Stimulated activated naive CD8-positive, alpha-beta T cell treated with anti-CD3 and anti-CD28 coated beads, Interleukin-15, amount 100 ng/mL, for 72 hours (primary cell): ENCODE data around the gene MFRP.

ENCODE experiments used
- ATAC-seq: fragments of 150-1000 bp; cut with Tn5 transposase; 2 replicates; pipeline ENCODE4 v1.10.0; 2021; ENCODE audit warnings: mild to moderate bottlenecking, moderate library complexity
- DNase-seq, 2 donors: peaks; one replicate each; pipeline ENCODE4 v3.0.0; 2021 to 2022
- H3K27ac Mint-ChIP-seq, 2 donors: one replicate each; pipeline ENCODE4 v1.8.0; 2022; ENCODE audit warnings: mild to moderate bottlenecking in 2 of 2, mixed read lengths in 2 of 2, moderate library complexity in 2 of 2
- H3K27me3 Mint-ChIP-seq: one replicate; pipeline ENCODE4 v1.8.0; 2022; ENCODE audit warnings: mixed read lengths
- H3K4me1 Mint-ChIP-seq: one replicate; pipeline ENCODE4 v1.8.0; 2022; ENCODE audit warnings: mild to moderate bottlenecking, mixed read lengths
- H3K4me3 Mint-ChIP-seq, 2 donors: one replicate each; pipeline ENCODE4 v1.8.0; 2022; ENCODE audit warnings: mild to moderate bottlenecking in 2 of 2, mixed read lengths in 2 of 2, moderate library complexity in 1 of 2
- H3K9me3 Mint-ChIP-seq, 2 donors: one replicate each; pipeline ENCODE4 v1.8.0; 2022; ENCODE audit warnings: mixed read lengths in 2 of 2

Gene MFRP

DNA sequence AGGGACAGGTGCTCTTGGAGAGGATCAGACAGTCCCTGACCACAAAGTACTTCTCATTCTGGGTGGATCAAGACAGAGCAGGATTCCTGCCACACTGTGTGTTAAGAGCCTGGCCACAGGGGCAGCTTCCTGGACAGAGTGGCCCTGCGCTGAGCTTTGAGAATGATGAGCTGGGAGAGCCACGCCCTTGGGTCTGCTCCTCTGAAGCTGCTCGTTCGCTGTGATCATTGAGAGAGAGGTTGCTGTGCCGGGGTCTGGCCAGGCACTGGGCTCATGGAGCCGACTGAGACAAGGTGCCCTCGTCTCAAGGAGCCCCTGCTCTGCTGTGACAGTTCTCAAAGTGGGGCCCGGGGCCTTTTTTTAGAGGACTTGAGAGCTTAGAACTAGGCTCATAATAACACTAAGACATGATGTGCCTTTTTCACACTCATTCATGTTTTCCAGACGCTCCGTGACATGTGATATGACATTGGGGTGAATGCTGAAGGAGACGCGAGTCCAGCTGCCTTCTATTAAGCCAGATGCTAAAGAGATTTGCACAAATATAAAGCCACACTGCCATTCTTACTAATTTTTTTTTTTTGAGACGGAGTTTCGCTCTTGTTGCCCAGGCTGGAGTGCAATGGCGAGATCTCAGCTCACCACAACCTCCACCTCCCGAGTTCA, 1.6 kb upstream of the MFRP start:
- Mint-ChIP-seq H3K27ac (no peak overlapping the region), H3K4me3 (no peak overlapping the region), H3K9me3 (no peaks in the 10 kb centered on the region), H3K27me3 (peaks cover 68% of the 10 kb centered on the region), H3K4me1 (peaks cover 7% of the 10 kb centered on the region)
- ATAC-seq, result no peak
- DNase-seq, result no peak

DNA sequence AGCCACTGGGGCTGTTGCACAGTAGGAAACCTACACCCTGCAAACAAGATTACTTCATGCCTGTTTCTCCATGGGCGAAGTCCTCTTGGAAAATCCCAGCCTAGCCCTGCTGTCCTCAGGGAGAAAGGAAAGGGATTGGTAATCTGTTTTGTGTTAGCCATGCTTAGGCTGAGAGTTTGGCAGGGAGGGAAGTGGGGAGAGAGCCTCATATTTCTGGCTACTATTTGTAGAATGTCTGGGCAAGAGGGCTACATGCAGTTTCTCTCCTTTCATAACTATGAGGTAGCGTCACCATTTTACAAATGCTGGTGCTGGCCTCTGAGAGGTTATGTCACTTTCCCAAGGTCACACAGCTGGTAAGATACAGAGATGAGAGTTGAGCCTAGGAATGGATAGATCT, 737 bp upstream of the MFRP start:
- H3K9me3 Mint-ChIP-seq, result no peaks in the 10 kb centered on the region
- H3K4me1 Mint-ChIP-seq, result peaks cover 7% of the 10 kb centered on the region
- H3K4me3 Mint-ChIP-seq, result no peak overlapping the region
- peaks cover 68% of the 10 kb centered on the region for H3K27me3 Mint-ChIP-seq
- ATAC-seq, result no peak
- H3K27ac Mint-ChIP-seq, result no peak overlapping the region
- DNase-seq, result no peak

DNA sequence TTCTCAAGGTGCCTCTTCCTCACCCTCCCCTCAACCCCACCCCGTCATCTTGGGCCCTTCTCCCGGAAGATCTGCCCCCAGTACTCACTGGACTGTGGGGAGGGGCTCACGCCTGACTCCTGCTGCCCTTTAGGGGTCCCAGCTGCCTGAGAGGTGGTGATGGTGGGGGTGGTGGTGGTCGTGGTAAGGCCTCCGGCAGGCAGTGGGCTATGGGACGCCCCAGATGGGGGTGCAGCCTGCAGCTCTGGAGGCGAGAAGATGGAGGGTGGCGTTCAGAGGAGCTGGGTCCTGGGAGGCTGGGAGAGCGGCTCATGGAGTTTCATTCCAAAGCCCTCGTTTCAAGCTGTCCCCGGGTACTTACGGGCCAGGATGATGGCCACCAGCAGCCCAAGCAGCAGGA, 820 bp downstream of the MFRP start:
- H3K4me1 Mint-ChIP-seq, result peaks cover 19% of the 10 kb centered on the region

DNA sequence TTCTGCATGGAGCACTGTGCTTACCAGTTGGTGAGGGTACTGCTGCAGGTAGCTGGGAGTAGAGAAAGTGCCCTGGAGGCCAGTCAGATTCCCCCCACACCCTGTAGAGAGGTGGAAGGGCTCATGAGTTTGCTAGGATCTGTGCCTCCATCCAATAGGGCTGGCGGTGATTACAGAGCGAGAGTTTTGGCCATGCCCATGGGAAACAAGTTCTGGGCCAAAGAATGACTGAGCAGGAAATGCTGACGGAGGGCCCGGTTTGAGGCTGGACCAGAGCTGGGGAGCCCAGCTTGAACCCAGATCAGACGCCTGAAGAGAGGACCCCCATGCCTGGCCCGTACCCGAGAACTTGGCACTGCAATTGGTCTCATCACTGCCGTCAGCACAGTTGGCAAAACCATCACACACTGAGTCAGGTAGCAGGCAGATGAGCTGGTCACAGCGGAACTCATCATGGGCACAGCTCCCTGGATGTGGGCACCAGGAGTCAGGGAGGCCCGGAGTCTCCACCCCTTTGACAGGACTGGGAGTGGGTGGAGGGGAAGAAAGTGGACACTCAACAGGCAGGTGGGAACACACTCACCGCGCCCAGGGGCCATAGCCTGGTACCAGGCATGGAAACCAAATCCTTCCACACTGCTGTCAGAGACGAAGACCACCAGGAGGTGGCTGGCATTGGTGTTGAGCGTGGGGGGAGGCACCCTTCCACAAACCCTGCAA, 2.1 kb downstream of the MFRP start:
- H3K9me3 Mint-ChIP-seq, result no peaks in the 10 kb centered on the region
- ATAC-seq (no peak), DNase-seq (no peak)
- H3K4me1 Mint-ChIP-seq, result peaks cover 15% of the 10 kb centered on the region
- H3K27me3 Mint-ChIP-seq, result peaks cover 74% of the 10 kb centered on the region
- H3K4me3 Mint-ChIP-seq, result no peak overlapping the region
- H3K27ac Mint-ChIP-seq, result no peak overlapping the region

More for the DNA sequence above, 820 bp downstream of the MFRP start:
- ATAC-seq (no peak), DNase-seq (no peak)
- no peaks in the 10 kb centered on the region for H3K9me3 Mint-ChIP-seq
- H3K27ac Mint-ChIP-seq, result no peak overlapping the region
- peaks cover 68% of the 10 kb centered on the region for H3K27me3 Mint-ChIP-seq
- no peak overlapping the region for H3K4me3 Mint-ChIP-seq

DNA sequence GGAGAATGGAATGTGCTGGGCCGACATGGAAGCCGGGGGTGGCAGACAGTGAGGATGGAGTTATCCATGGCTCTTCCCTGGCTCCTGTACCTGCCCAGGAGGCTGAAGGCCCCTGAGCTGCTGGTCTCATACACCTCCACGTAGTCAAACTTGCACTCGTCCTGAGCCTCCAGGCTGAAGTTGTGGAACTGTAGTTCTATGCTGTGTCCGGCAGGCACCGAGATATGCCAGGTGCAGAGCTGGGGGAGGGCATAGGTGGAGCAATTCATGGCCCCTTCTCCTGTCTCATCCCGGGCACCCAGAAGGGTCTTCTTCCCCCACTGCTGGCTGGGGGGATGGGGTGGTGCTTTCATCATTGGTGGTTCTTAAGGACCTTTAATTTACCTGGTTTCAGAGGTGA, 2.8 kb downstream of the MFRP start:
- DNase-seq (no peak), ATAC-seq (no peak)
- Mint-ChIP-seq H3K9me3 (no peaks in the 10 kb centered on the region), H3K4me1 (peaks cover 22% of the 10 kb centered on the region), H3K27ac (no peak overlapping the region), H3K27me3 (peaks cover 81% of the 10 kb centered on the region), H3K4me3 (no peak overlapping the region)

DNA sequence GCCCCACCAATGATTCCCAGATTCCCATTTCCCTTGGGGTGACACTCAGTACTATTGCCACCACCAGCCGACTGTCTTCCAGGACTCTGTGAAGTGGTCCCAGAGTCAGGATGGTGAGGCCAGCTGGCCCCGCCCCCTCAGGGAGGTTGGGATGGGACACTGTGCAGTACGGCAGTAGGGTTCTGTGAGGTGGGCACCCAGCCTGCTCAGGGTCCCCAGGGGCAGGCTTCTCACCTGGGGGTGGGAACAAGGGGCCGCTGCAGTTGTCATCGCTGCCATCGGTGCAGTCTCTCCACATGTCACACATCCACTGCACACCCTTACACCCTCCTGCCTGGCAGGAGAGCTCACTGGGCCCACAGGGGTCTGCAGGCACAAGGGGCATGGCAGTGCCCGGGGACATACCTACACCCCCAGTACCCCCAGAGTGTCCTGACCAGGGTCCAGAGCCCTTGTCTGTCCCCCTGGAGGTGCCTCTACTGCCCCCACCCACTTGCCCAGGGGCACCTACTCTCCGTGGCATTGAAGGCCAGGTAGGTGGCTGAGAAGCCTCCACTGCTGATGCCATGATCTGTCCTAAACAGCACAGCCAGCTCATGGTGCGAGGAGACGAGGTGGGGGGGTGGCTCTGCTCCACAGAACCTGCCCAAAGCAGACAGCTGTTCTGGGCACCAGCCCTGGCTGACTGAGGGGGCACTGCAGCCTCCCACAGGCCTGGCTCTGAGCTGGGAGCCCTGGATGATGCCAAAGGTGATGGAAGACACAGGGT, 4.0 kb downstream of the MFRP start:
- ATAC-seq (no peak), DNase-seq (no peak)
- peaks cover 83% of the 10 kb centered on the region for H3K27me3 Mint-ChIP-seq
- no peak overlapping the region for H3K4me3 Mint-ChIP-seq
- no peaks in the 10 kb centered on the region for H3K9me3 Mint-ChIP-seq
- peaks cover 34% of the 10 kb centered on the region for H3K4me1 Mint-ChIP-seq
- no peak overlapping the region for H3K27ac Mint-ChIP-seq

DNA sequence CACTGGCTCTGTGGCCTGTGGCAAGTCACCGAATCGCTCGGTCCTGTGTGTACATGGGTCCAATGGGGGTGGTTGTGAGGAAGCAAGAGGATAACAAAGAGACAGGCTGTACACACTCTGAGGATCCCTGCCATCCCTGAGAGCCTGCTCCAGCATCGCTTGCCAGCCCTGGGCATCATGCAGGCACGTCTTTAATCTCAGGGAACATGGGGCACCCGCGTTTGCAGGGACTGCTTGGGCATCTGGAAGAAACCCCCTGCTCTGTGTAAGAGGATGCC, 4.5 kb downstream of the MFRP start:
- Mint-ChIP-seq H3K27ac (peak overlapping the region in 1 of 2 donors; percentile 71), H3K4me3 (no peak overlapping the region), H3K4me1 (peaks cover 40% of the 10 kb centered on the region), H3K9me3 (no peaks in the 10 kb centered on the region), H3K27me3 (peaks cover 77% of the 10 kb centered on the region)
- no peak for ATAC-seq
- DNase-seq, result no peak

DNA sequence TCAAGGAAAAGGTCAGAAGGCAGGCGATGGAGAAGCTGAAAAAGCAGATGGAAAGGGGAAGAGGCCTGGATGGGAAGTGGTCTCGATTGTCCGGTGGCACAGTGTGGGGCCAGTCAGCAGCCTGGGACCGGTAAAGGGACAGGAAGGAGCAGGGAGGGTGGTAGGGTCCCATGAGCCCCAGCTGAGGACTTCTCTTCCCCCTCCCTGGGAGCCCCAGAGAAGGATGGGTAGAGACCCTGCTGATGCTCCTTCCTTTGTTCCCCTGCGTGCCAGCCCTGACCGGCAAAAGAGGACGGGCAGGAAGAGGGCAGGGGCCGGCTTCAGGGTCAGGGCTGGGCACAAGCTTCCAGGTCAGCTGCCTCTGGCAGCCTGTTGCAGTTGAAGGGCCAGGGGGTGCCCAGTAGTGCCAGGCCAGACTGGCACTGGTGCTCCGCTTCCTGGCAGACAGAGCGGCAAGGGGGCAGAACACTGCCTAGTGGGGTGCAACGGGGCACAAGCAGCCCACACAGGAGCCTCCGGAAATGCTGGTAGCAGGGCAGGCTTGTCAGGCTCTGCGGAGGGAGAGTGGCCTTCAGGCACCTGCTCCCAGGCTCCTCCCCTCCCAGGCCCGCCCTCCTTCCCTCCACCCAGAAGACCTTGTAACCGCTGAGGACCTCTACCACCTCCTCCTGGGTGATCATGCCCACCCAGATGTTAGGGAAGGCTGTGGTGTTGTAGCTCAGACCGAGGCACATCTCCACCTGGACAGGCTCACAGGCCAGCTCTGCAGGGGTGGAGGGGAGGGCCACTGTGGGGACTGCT, 5.1 kb downstream of the MFRP start:
- peaks cover 72% of the 10 kb centered on the region for H3K27me3 Mint-ChIP-seq
- H3K4me1 Mint-ChIP-seq, result peaks cover 45% of the 10 kb centered on the region
- no peak for ATAC-seq
- no peak overlapping the region for H3K4me3 Mint-ChIP-seq
- no peaks in the 10 kb centered on the region for H3K9me3 Mint-ChIP-seq
- DNase-seq, result no peak
- peak overlapping the region in 1 of 2 donors; percentile 71 for H3K27ac Mint-ChIP-seq

DNA sequence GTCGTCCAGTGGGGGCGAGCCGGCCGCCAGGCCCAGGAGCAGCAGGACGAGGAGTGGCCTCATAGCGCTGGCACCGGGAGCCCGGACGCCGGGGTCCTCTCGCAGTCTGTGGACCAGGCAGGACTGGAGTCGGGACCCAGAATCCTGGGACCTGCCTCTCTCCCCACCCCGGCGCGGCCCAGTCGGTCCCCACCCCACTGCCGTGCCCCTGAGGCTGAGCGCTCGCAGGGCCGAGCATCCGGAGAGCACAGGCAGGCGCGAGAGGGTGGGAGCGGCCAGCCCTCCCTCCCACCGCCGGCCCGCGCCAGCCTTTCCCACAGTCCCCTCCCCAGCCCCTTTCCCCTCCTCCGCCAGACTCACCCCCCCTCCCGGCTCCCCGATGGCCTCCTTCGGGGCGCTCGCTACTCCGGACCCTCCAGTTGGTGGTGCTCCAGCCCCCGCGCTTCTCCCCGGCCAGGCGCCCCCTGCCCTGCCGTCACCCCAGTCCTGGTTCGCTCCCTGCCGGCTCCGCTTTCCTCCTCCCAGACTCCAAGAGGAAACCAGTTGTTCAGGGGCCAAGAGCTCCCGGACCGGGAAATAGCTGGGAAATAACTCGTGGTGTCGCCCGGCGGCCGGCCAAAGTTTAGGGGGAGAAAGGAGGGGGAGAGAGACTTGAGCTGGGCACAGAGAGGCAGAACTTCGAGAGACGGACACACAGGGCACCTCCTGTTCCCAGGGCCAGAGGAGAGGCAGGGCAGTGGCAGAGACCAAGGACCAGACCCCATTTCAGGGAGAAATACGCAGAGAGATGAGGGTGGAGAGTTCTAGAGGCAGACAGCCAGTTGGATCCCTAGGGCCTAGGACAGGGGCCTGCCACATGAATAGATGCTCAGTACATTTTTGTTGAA, 5.9 kb downstream of the MFRP start, which contains the start of gene C1QTNF5:
TSS of gene C1QTNF5 (minus strand) at position 549 of the 887 bp plus-strand sequence. CDS start at position 63, 486 bp downstream.
- no peak for DNase-seq
- peaks cover 67% of the 10 kb centered on the region for H3K27me3 Mint-ChIP-seq
- H3K4me3 Mint-ChIP-seq, result peak within 1 kb of the TSS in 1 of 2 donors; percentile 27
- no peak within 1 kb of the TSS for H3K27ac Mint-ChIP-seq
- H3K9me3 Mint-ChIP-seq, result no peaks in the 10 kb centered on the region
- H3K4me1 Mint-ChIP-seq, result peaks cover 53% of the 10 kb centered on the region
- ATAC-seq, result no peak

DNA sequence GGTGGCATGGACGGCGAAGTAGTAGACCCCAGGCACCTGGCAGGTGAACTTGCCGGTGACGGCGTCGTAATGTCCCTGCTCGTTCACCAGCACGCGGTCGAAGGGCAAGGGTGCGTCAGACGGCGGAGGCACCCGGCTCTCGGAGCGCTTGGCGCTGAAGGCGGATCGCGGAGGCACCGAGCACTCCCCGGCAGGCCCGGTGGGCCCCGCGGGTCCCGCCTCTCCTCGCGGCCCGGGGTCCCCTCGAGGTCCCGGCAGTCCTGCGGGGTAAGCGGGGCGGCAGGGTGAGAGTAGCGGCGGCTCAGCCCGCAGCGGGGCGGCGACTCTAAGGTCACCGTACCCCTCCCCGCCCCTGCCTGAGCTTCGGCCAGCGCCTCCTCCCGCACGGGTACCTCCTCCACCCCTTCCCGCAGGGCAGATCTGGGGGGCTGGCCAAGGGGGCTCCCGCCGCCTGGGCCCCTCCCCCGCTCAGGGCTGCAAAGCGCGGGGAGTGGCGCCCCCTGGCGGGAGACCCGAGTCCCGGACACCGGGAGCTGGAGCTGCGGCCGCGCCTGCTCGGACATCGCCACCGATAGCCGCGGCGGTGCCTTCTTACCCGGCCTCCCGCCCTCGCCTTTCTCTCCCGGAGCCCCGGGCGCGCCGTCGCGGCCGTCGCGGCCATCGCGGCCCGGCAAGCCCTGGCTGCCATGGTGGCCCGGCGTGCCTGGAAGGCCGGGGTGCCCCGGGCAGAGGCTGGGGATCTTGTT, 6.7 kb downstream of the MFRP start:
- H3K9me3 Mint-ChIP-seq, result no peaks in the 10 kb centered on the region
- peaks cover 59% of the 10 kb centered on the region for H3K27me3 Mint-ChIP-seq
- H3K4me3 Mint-ChIP-seq, result peak overlapping the region; percentile 20 to 66
- peaks cover 61% of the 10 kb centered on the region for H3K4me1 Mint-ChIP-seq
- DNase-seq (no peak), ATAC-seq (peak; percentile 22)
- H3K27ac Mint-ChIP-seq, result no peak overlapping the region

DNA sequence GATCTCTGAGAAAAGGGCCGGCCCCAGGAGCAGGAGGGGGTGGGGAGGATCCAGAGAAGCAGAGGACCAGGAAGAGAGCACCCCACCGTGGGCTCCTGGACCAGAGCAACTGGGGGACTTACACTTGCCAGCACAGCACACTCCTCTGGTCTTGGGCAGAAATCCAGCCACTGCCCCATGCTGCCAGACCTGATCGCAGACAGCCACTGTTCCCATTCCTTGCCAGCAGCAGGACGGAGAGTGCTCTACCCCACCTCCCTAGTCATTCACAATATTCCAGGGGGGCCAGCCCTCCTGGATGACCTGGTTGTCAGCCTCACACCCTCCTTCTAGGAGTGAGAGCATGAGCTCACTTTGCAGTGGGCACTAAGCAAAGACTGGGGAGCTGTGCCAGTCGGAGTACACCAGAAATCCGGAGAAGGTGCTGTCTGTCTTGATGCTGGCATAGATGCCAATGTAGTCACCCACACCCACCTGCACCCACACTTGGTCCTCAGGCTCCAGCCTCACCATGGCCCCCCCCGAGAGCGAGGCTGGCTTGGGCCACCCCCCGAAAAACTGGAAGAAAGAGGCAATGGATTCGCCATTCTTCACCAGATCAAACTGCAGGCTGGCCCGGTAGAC, 7.4 kb downstream of the MFRP start:
- peak overlapping the region; percentile 20 to 66 for H3K4me3 Mint-ChIP-seq
- peaks cover 53% of the 10 kb centered on the region for H3K27me3 Mint-ChIP-seq
- no peaks in the 10 kb centered on the region for H3K9me3 Mint-ChIP-seq
- ATAC-seq (no peak), DNase-seq (no peak)
- no peak overlapping the region for H3K27ac Mint-ChIP-seq
- peaks cover 61% of the 10 kb centered on the region for H3K4me1 Mint-ChIP-seq

DNA sequence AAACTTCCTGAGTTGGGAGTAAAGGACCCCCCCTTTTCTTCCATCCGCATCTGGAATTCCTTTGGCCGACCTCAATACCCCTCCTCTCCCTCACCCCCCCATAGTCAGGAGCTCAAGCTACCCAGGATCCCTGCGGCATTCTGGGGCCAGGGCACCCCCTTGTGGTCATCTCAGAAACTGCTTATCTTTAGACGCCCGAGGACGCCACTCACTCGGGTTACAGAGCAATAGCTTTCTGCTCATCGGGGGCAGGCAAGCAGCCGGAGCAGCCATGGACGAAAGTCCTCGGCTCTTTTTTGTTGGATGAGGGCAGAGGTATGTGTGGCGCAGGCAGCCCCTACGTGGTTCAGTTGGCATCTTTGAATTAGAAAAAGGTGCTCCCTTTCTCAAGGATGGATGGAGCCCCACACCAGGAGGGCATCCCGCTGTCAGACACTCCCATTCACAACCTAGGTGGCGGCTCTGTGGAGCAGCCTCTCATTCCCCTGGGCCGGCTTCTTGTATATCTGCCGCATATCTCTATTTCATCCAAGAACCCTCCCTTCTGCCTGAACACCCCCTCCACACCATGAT, 8.1 kb downstream of the MFRP start:
- peak overlapping the region in 1 of 2 donors; percentile 61 for H3K4me3 Mint-ChIP-seq
- no peak overlapping the region for H3K27ac Mint-ChIP-seq
- DNase-seq, result peak; percentile 72
- H3K27me3 Mint-ChIP-seq, result peaks cover 47% of the 10 kb centered on the region
- ATAC-seq, result peak; percentile 42
- peaks cover 66% of the 10 kb centered on the region for H3K4me1 Mint-ChIP-seq
- H3K9me3 Mint-ChIP-seq, result no peaks in the 10 kb centered on the region

DNA sequence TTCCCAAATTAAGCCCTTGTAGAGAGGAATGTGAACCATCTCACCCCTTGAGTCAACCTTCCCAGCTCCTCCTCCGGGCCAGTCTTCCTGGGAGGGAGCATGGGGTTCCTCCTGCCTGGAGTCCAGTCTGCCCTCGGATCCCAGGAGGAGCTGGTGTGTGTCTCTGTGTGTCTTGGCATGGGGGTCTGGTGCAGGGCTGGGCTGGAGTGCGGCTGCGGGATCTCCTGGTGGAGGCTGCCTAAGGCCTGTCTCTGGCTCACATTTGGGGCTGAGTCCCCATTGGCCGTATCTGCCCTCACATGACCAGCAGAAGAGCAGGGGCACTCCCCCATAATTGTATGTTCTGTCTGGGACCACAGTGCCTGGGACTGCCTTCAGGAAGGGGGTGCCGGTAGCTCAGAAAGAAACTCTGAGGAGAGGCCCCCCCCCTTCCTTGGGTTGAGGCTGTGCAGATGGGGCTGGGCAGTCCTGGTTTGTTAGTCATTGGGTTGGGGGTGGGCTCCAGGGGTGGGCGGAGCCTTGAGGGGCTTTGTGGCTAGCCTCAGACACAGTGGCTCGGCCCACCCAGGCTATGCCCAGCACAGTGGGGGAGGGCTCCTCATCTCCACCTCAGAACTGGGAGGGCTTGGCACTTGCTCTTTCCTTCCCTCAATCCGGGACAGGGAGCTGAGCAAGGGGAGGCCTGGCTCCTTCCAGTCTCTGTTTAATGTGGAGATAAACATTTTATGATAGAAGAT, 8.8 kb downstream of the MFRP start:
- Mint-ChIP-seq H3K9me3 (no peaks in the 10 kb centered on the region), H3K27ac (no peak overlapping the region), H3K27me3 (peaks cover 40% of the 10 kb centered on the region), H3K4me3 (no peak overlapping the region), H3K4me1 (peaks cover 73% of the 10 kb centered on the region)
- DNase-seq (no peak), ATAC-seq (no peak)
